Activated T-cell treated with anti-CD3 and anti-CD28 coated beads, Interleukin-2, amount 50 U/mL, for 24 hours (primary cell): ENCODE data around the gene BBS9.

Experiments
- DNase-seq: peaks from one replicate; pipeline ENCODE4 v3.0.0-alpha.2; 2020
- H3K27ac Mint-ChIP-seq: 2 replicates; pipeline ENCODE4 v1.8.0; 2020; ENCODE audit warnings: mild to moderate bottlenecking, mixed read lengths
- H3K27me3 Mint-ChIP-seq: 2 replicates; pipeline ENCODE4 v1.8.0; 2020; ENCODE audit warnings: mixed read lengths
- H3K36me3 Mint-ChIP-seq: 2 replicates; pipeline ENCODE4 v1.8.0; 2020; ENCODE audit warnings: low read depth, mixed read lengths
- H3K4me1 Mint-ChIP-seq: 2 replicates; pipeline ENCODE4 v1.8.0; 2020; ENCODE audit warnings: low read depth, mixed read lengths
- H3K4me3 Mint-ChIP-seq: 2 replicates; pipeline ENCODE4 v1.8.0; 2020; ENCODE audit warnings: mild to moderate bottlenecking, moderate library complexity, mixed read lengths
- H3K9me3 Mint-ChIP-seq: 2 replicates; pipeline ENCODE4 v1.8.0; 2020; ENCODE audit warnings: mixed read lengths

The BBS9 gene

GRCh38 chr7:33536398-33537103 lies 407.2 kb downstream of the BBS9 start:
- no peak overlapping the region for H3K4me3 Mint-ChIP-seq
- H3K9me3 Mint-ChIP-seq, result peaks cover 38% of the 10 kb centered on the region
- H3K27me3 Mint-ChIP-seq, result no peaks in the 10 kb centered on the region
- H3K27ac Mint-ChIP-seq, result no peak overlapping the region
- peaks cover 81% of the 10 kb centered on the region for H3K36me3 Mint-ChIP-seq
- H3K4me1 Mint-ChIP-seq, result no peaks in the 10 kb centered on the region
- no peak for DNase-seq

- no peak for DNase-seq
- no peaks in the 10 kb centered on the region for H3K27me3 Mint-ChIP-seq
- peaks cover 80% of the 10 kb centered on the region for H3K36me3 Mint-ChIP-seq
- H3K9me3 Mint-ChIP-seq, result peaks cover 38% of the 10 kb centered on the region
- H3K4me1 Mint-ChIP-seq, result no peaks in the 10 kb centered on the region
- no peak overlapping the region for H3K4me3 Mint-ChIP-seq
- H3K27ac Mint-ChIP-seq, result no peak overlapping the region
Measured at GRCh38 chr7:33537104-33537477, 407.7 kb downstream of the BBS9 start.

GRCh38 chr7:33539198-33539597 lies 409.8 kb downstream of the BBS9 start:
- peaks cover 85% of the 10 kb centered on the region for H3K36me3 Mint-ChIP-seq
- DNase-seq, result no peak
- no peaks in the 10 kb centered on the region for H3K27me3 Mint-ChIP-seq
- H3K27ac Mint-ChIP-seq, result no peak overlapping the region
- H3K4me3 Mint-ChIP-seq, result no peak overlapping the region
- H3K4me1 Mint-ChIP-seq, result no peaks in the 10 kb centered on the region
- H3K9me3 Mint-ChIP-seq, result peaks cover 44% of the 10 kb centered on the region

GRCh38 chr7:33539659-33540400 lies 410.5 kb downstream of the BBS9 start:
- no peak for DNase-seq
- Mint-ChIP-seq H3K4me1 (no peaks in the 10 kb centered on the region), H3K36me3 (peaks cover 81% of the 10 kb centered on the region), H3K4me3 (no peak overlapping the region), H3K9me3 (peaks cover 46% of the 10 kb centered on the region), H3K27ac (no peak overlapping the region), H3K27me3 (no peaks in the 10 kb centered on the region)

GRCh38 chr7:33547880-33548279 lies 418.5 kb downstream of the BBS9 start:
- no peak for DNase-seq
- H3K27ac Mint-ChIP-seq, result no peak overlapping the region
- no peak overlapping the region for H3K4me3 Mint-ChIP-seq
- no peaks in the 10 kb centered on the region for H3K4me1 Mint-ChIP-seq
- H3K36me3 Mint-ChIP-seq, result peaks cover 35% of the 10 kb centered on the region
- H3K27me3 Mint-ChIP-seq, result no peaks in the 10 kb centered on the region
- H3K9me3 Mint-ChIP-seq, result peaks cover 10% of the 10 kb centered on the region

GRCh38 chr7:33550363-33550762 lies 421.0 kb downstream of the BBS9 start:
- no peak for DNase-seq
- Mint-ChIP-seq H3K27ac (no peak overlapping the region), H3K4me3 (no peak overlapping the region), H3K27me3 (no peaks in the 10 kb centered on the region), H3K36me3 (peaks cover 15% of the 10 kb centered on the region), H3K9me3 (peaks cover 5% of the 10 kb centered on the region), H3K4me1 (no peaks in the 10 kb centered on the region)

GRCh38 chr7:33550979-33551378 lies 421.6 kb downstream of the BBS9 start:
- H3K9me3 Mint-ChIP-seq, result peaks cover 5% of the 10 kb centered on the region
- DNase-seq, result no peak
- H3K27ac Mint-ChIP-seq, result no peak overlapping the region
- no peaks in the 10 kb centered on the region for H3K27me3 Mint-ChIP-seq
- H3K4me1 Mint-ChIP-seq, result no peaks in the 10 kb centered on the region
- no peak overlapping the region for H3K4me3 Mint-ChIP-seq
- H3K36me3 Mint-ChIP-seq, result peaks cover 13% of the 10 kb centered on the region

- H3K27ac Mint-ChIP-seq, result no peak overlapping the region
Measured at GRCh38 chr7:33554046-33554445, 424.7 kb downstream of the BBS9 start.

GRCh38 chr7:33554576-33554975 lies 425.2 kb downstream of the BBS9 start:
- H3K4me3 Mint-ChIP-seq, result no peak overlapping the region
- no peaks in the 10 kb centered on the region for H3K9me3 Mint-ChIP-seq
- H3K27ac Mint-ChIP-seq, result no peak overlapping the region
- no peak for DNase-seq
- H3K36me3 Mint-ChIP-seq, result no peaks in the 10 kb centered on the region
- no peaks in the 10 kb centered on the region for H3K27me3 Mint-ChIP-seq
- H3K4me1 Mint-ChIP-seq, result no peaks in the 10 kb centered on the region

More at GRCh38 chr7:33554046-33554445, 424.7 kb downstream of the BBS9 start:
- H3K4me1 Mint-ChIP-seq, result no peaks in the 10 kb centered on the region
- no peaks in the 10 kb centered on the region for H3K9me3 Mint-ChIP-seq
- H3K27me3 Mint-ChIP-seq, result no peaks in the 10 kb centered on the region
- H3K4me3 Mint-ChIP-seq, result no peak overlapping the region
- DNase-seq, result no peak
- no peaks in the 10 kb centered on the region for H3K36me3 Mint-ChIP-seq

GRCh38 chr7:33556472-33556871 lies 427.1 kb downstream of the BBS9 start:
- Mint-ChIP-seq H3K36me3 (no peaks in the 10 kb centered on the region), H3K4me3 (no peak overlapping the region), H3K27ac (no peak overlapping the region), H3K9me3 (no peaks in the 10 kb centered on the region), H3K27me3 (no peaks in the 10 kb centered on the region), H3K4me1 (no peaks in the 10 kb centered on the region)
- no peak for DNase-seq

- Mint-ChIP-seq H3K4me3 (no peak overlapping the region), H3K4me1 (no peaks in the 10 kb centered on the region), H3K9me3 (no peaks in the 10 kb centered on the region), H3K27me3 (no peaks in the 10 kb centered on the region), H3K27ac (no peak overlapping the region), H3K36me3 (no peaks in the 10 kb centered on the region)
- DNase-seq, result no peak
Measured at GRCh38 chr7:33558549-33559323, 429.4 kb downstream of the BBS9 start.

- no peak for DNase-seq
- H3K36me3 Mint-ChIP-seq, result no peaks in the 10 kb centered on the region
- H3K27me3 Mint-ChIP-seq, result no peaks in the 10 kb centered on the region
- H3K4me3 Mint-ChIP-seq, result no peak overlapping the region
- H3K4me1 Mint-ChIP-seq, result no peaks in the 10 kb centered on the region
- H3K9me3 Mint-ChIP-seq, result no peaks in the 10 kb centered on the region
- no peak overlapping the region for H3K27ac Mint-ChIP-seq
Measured at GRCh38 chr7:33559324-33559710, 430.0 kb downstream of the BBS9 start.

GRCh38 chr7:33562996-33563395 lies 433.6 kb downstream of the BBS9 start:
- Mint-ChIP-seq H3K27ac (no peak overlapping the region), H3K4me1 (no peaks in the 10 kb centered on the region)

GRCh38 chr7:33563651-33564050 lies 434.3 kb downstream of the BBS9 start:
- H3K9me3 Mint-ChIP-seq, result no peaks in the 10 kb centered on the region
- no peaks in the 10 kb centered on the region for H3K4me1 Mint-ChIP-seq
- no peaks in the 10 kb centered on the region for H3K36me3 Mint-ChIP-seq
- H3K4me3 Mint-ChIP-seq, result no peak overlapping the region
- no peak for DNase-seq
- H3K27me3 Mint-ChIP-seq, result no peaks in the 10 kb centered on the region
- H3K27ac Mint-ChIP-seq, result no peak overlapping the region

More at GRCh38 chr7:33562996-33563395, 433.6 kb downstream of the BBS9 start:
- H3K9me3 Mint-ChIP-seq, result no peaks in the 10 kb centered on the region
- H3K4me3 Mint-ChIP-seq, result no peak overlapping the region
- DNase-seq, result no peak
- H3K36me3 Mint-ChIP-seq, result no peaks in the 10 kb centered on the region
- H3K27me3 Mint-ChIP-seq, result no peaks in the 10 kb centered on the region

- H3K4me3 Mint-ChIP-seq, result no peak overlapping the region
- H3K9me3 Mint-ChIP-seq, result peaks cover 7% of the 10 kb centered on the region
- no peak for DNase-seq
- no peaks in the 10 kb centered on the region for H3K4me1 Mint-ChIP-seq
- H3K36me3 Mint-ChIP-seq, result peaks cover 21% of the 10 kb centered on the region
- no peak overlapping the region for H3K27ac Mint-ChIP-seq
- no peaks in the 10 kb centered on the region for H3K27me3 Mint-ChIP-seq
Measured at GRCh38 chr7:33578166-33578565, 448.8 kb downstream of the BBS9 start.
